ENCODE results near the gene LOXHD1. TPM values are rescaled to one million over a fixed set of nuclear protein-coding genes. Genes with fewer than 3 reads are reported as not detected.

Gene LOXHD1
- total RNA-seq, 6 donors from 2014 or later: 0.30 to 7.3 (median 1.00) TPM

GRCh38 chr18:46445522-46446313, 211.3 kb downstream of the LOXHD1 start:
- 61 to 71% methylated on average over 3 of the region's 3 CpGs for WGBS, 2 donors
- Histone ChIP-seq H3K27me3 (no peaks in the 10 kb centered on the region), H3K36me3 (no peaks in the 10 kb centered on the region), H3K27ac (no peak overlapping the region), H3K4me1 (peaks cover 0 to 4% (median 0%) of the 10 kb centered on the region in 4 donors), H3K9me3 (no peaks in the 10 kb centered on the region), H3K4me3 (no peak overlapping the region)
- DNase-seq (no peak), ATAC-seq (ENCODE audit: low FRiP score in 2 of 2) (no peak)
- TF ChIP-seq EP300 (IDR thresholded peaks at IDR 0.05) (no peak), POLR2AphosphoS5 (IDR thresholded peaks at IDR 0.05) (no peak), POLR2A (IDR thresholded peaks at IDR 0.05) (no peak)
- TF ChIP-seq, protein P1, sequence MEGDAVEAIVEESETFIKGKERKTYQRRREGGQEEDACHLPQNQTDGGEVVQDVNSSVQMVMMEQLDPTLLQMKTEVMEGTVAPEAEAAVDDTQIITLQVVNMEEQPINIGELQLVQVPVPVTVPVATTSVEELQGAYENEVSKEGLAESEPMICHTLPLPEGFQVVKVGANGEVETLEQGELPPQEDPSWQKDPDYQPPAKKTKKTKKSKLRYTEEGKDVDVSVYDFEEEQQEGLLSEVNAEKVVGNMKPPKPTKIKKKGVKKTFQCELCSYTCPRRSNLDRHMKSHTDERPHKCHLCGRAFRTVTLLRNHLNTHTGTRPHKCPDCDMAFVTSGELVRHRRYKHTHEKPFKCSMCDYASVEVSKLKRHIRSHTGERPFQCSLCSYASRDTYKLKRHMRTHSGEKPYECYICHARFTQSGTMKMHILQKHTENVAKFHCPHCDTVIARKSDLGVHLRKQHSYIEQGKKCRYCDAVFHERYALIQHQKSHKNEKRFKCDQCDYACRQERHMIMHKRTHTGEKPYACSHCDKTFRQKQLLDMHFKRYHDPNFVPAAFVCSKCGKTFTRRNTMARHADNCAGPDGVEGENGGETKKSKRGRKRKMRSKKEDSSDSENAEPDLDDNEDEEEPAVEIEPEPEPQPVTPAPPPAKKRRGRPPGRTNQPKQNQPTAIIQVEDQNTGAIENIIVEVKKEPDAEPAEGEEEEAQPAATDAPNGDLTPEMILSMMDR (IDR thresholded peaks at IDR 0.05): no peak

DNA sequence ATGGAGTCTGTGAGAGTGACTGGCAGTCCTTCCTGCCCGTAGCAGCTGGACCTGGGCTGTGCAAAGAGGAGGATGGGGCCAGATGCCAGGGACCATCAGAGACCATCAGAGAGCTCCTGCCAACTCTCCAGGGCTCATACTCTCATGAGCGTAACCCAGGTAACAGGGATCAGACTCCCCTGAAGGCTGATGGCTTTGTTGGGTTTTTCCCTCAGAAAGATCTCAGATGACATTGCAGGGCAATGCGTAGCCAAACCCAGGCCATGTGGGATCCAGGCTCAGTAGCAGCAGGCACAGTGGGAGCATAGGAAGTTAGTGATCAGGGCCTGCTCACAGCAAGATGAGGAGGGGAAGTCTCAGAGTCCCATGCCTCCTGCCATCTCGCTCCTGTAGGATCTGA, 218.0 kb downstream of the LOXHD1 start:
- ATAC-seq (ENCODE audit: low FRiP score in 2 of 2): no peak
- 88 to 96% methylated on average over 2 to 4 of the region's 4 CpGs for WGBS, 2 donors
- TF ChIP-seq, protein P1 (IDR thresholded peaks at IDR 0.05): no peak
- TF ChIP-seq POLR2A (IDR thresholded peaks at IDR 0.05) (no peak), POLR2AphosphoS5 (IDR thresholded peaks at IDR 0.05) (no peak), EP300 (IDR thresholded peaks at IDR 0.05) (no peak)

DNA sequence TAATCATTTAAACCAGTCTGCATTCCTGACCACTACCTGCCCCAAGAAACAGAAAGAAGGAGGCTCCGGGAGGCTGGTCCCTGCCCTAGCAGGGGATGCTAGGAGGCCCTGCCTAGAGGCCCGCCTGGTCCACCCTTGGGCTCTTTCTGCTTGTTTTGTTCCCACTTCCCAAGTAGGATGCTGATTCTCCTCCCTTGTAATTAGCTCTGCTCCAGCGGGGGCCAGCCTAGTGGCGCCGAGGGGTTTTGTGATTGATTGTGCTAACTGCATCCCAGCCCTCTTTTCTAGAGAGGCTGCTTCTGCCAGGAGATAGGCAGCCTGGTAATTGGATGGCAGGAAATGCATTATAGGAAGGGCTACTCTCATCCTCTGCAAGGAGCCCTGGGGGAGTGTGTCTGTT, 220.0 kb downstream of the LOXHD1 start:
- ATAC-seq (ENCODE audit: low FRiP score in 2 of 2) (no peak), DNase-seq (no peak)
- 93 to 96% methylated on average over 2 to 5 of the region's 5 CpGs for WGBS, 2 donors
- Histone ChIP-seq H3K36me3 (no peaks in the 10 kb centered on the region), H3K27ac (no peak overlapping the region), H3K4me1 (no peaks in the 10 kb centered on the region), H3K9me3 (no peaks in the 10 kb centered on the region), H3K4me3 (no peak overlapping the region), H3K27me3 (no peaks in the 10 kb centered on the region)
- no peak for TF ChIP-seq POLR2A (IDR thresholded peaks at IDR 0.05)
- no peak for TF ChIP-seq EP300 (IDR thresholded peaks at IDR 0.05)
- TF ChIP-seq, protein P1 (IDR thresholded peaks at IDR 0.05): no peak
- TF ChIP-seq POLR2AphosphoS5 (IDR thresholded peaks at IDR 0.05): no peak

More for the DNA sequence above, 218.0 kb downstream of the LOXHD1 start:
- Histone ChIP-seq H3K27me3 (no peaks in the 10 kb centered on the region), H3K27ac (no peak overlapping the region), H3K4me1 (no peaks in the 10 kb centered on the region), H3K9me3 (no peaks in the 10 kb centered on the region), H3K36me3 (no peaks in the 10 kb centered on the region), H3K4me3 (no peak overlapping the region)
- no peak for DNase-seq

DNA sequence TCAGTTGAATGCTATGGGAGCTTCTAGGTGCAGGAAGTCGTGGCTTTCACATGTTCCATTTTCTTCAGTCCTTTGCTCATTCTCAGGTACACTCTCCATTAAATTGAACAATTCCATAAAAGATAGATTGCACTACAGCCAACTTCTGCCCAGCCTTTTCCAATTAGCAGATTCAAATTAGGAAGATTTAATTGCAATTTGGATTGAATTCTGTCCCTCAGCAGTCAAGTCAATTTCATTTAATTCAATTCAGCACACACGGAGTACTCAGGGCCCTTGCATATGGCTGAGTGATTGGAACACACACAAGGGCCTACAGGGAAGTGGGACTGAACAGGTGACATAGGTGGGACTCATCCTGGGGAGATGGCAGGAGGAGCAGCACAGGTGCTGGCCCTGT, 220.4 kb downstream of the LOXHD1 start:
- Histone ChIP-seq H3K9me3 (no peaks in the 10 kb centered on the region), H3K4me3 (no peak overlapping the region), H3K27ac (no peak overlapping the region), H3K27me3 (no peaks in the 10 kb centered on the region), H3K36me3 (no peaks in the 10 kb centered on the region), H3K4me1 (no peaks in the 10 kb centered on the region)
- ATAC-seq (ENCODE audit: low FRiP score in 2 of 2) (no peak), DNase-seq (no peak)
- TF ChIP-seq POLR2A (IDR thresholded peaks at IDR 0.05): no peak
- no peak for TF ChIP-seq POLR2AphosphoS5 (IDR thresholded peaks at IDR 0.05)
- TF ChIP-seq EP300 (IDR thresholded peaks at IDR 0.05): no peak
- TF ChIP-seq, protein P1 (IDR thresholded peaks at IDR 0.05): no peak
- 76 to 87% methylated on average over 2 of the region's 2 CpGs for WGBS, 2 donors

DNA sequence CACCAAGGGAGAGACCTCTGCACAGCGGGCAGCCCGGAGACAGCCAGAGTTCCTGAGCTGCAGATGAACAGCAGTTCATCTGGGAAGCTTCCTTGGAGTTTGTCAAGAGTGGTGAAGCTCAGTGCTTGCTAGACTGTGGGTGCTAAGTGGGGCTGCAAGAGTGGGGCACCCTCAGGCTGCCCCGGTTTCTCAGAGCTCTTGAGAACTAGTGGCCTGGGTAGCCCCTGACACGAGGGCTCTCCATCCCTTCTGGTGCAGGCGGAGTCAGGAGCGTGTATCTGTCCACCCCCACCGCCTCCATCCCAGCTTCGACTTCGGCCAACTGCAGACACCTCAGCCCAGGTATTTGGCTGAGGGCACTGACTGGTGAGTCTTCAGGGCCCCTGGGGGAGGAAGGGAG, 222.0 kb downstream of the LOXHD1 start:
- ATAC-seq (ENCODE audit: low FRiP score in 2 of 2) (no peak), DNase-seq (no peak)
- no peak for TF ChIP-seq POLR2AphosphoS5 (IDR thresholded peaks at IDR 0.05)
- TF ChIP-seq, protein P1 (IDR thresholded peaks at IDR 0.05): no peak
- TF ChIP-seq POLR2A (IDR thresholded peaks at IDR 0.05): no peak
- no peak for TF ChIP-seq EP300 (IDR thresholded peaks at IDR 0.05)
- no peaks in the 10 kb centered on the region for H3K27me3 ChIP-seq
- H3K4me3 ChIP-seq: no peak overlapping the region
- no peak overlapping the region for H3K27ac ChIP-seq
- 91 to 94% methylated on average over 8 to 9 of the region's 9 CpGs for WGBS, 2 donors
- H3K4me1 ChIP-seq: no peaks in the 10 kb centered on the region
- H3K9me3 ChIP-seq: no peaks in the 10 kb centered on the region
- no peaks in the 10 kb centered on the region for H3K36me3 ChIP-seq
